ENCODE data around the gene PHACTR3. TPM values are rescaled to one million over a fixed set of nuclear protein-coding genes. Genes with fewer than 3 reads are reported as not detected.

Gene PHACTR3
- total RNA-seq, 1 donor: not detected

DNA sequence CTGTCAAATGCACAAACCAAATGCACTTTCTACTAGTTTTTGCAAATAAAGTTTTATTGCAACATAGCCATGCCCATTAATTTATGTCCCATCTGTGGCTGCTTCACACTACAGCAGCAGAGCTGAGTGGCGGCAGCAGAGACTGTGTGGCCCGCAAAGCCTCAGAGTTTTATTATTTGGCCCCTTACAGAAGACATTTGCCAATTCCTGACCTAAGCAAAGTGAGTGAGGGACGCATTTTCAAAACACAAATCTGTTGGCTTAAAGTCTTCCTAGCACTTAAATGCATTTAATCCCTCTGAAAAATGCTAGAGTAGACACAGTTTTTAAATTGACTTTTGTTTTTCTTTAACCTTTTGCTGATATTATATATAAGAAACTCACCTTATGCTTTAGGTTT lies 126.4 kb downstream of the PHACTR3 start:
- TF ChIP-seq, protein P1, sequence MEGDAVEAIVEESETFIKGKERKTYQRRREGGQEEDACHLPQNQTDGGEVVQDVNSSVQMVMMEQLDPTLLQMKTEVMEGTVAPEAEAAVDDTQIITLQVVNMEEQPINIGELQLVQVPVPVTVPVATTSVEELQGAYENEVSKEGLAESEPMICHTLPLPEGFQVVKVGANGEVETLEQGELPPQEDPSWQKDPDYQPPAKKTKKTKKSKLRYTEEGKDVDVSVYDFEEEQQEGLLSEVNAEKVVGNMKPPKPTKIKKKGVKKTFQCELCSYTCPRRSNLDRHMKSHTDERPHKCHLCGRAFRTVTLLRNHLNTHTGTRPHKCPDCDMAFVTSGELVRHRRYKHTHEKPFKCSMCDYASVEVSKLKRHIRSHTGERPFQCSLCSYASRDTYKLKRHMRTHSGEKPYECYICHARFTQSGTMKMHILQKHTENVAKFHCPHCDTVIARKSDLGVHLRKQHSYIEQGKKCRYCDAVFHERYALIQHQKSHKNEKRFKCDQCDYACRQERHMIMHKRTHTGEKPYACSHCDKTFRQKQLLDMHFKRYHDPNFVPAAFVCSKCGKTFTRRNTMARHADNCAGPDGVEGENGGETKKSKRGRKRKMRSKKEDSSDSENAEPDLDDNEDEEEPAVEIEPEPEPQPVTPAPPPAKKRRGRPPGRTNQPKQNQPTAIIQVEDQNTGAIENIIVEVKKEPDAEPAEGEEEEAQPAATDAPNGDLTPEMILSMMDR (IDR thresholded peaks at IDR 0.05; ENCODE audit: extremely low read depth, low read depth, low read length): no peak
- H3K27me3 ChIP-seq (ENCODE audit: insufficient read depth, low read length): no peaks in the 10 kb centered on the region

DNA sequence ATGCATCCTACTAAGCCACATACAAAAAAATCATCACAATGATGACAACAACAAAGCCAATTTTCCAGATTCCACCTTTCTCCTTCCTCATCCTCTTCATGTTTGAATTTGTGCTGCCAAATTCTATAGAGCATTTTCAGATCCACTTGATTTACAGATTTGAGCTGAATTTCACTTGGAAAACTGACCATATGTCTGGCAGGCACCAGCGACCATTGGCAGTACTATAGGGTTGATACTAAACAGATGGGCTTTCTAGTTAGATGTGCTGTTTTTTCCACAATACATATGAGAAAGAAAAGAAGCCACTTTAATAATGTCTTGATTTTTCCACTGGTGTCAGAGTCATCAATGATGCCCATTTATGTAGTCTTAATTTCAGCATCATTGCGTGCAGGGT lies 127.0 kb downstream of the PHACTR3 start:
- no peaks in the 10 kb centered on the region for H3K79me2 ChIP-seq (ENCODE audit: insufficient read depth, low read length)
- no peak overlapping the region for H3K4me3 ChIP-seq (ENCODE audit: insufficient read depth, low read length)
- H3K9me3 ChIP-seq (ENCODE audit: low read depth, low read length): no peaks in the 10 kb centered on the region
- H4K20me1 ChIP-seq (ENCODE audit: insufficient read depth, low read length): no peaks in the 10 kb centered on the region
- H3K36me3 ChIP-seq (ENCODE audit: insufficient read depth, low read length): no peaks in the 10 kb centered on the region
- H2AFZ ChIP-seq (ENCODE audit: low read length): no peak overlapping the region
- H3K4me1 ChIP-seq (ENCODE audit: insufficient read depth, low read length): no peaks in the 10 kb centered on the region
- TF ChIP-seq, protein P1 (IDR thresholded peaks at IDR 0.05; ENCODE audit: extremely low read depth, low read depth, low read length): no peak
- DNase-seq (ENCODE audit: insufficient read length, low spot score, missing footprints): no peak
- H3K4me2 ChIP-seq (ENCODE audit: insufficient read depth, low read length): no peak overlapping the region
- no peaks in the 10 kb centered on the region for H3K27me3 ChIP-seq (ENCODE audit: insufficient read depth, low read length)
- no peak overlapping the region for H3K27ac ChIP-seq (ENCODE audit: low read depth, low read length)

More for the DNA sequence above, 126.4 kb downstream of the PHACTR3 start:
- Histone ChIP-seq H2AFZ (ENCODE audit: low read length) (no peak overlapping the region), H3K79me2 (ENCODE audit: insufficient read depth, low read length) (no peaks in the 10 kb centered on the region), H3K4me3 (ENCODE audit: insufficient read depth, low read length) (no peak overlapping the region), H3K9me3 (ENCODE audit: low read depth, low read length) (no peaks in the 10 kb centered on the region), H3K4me1 (ENCODE audit: insufficient read depth, low read length) (no peaks in the 10 kb centered on the region), H3K27ac (ENCODE audit: low read depth, low read length) (no peak overlapping the region), H3K4me2 (ENCODE audit: insufficient read depth, low read length) (no peak overlapping the region), H3K36me3 (ENCODE audit: insufficient read depth, low read length) (no peaks in the 10 kb centered on the region), H4K20me1 (ENCODE audit: insufficient read depth, low read length) (no peaks in the 10 kb centered on the region)
- DNase-seq (ENCODE audit: insufficient read length, low spot score, missing footprints): no peak

DNA sequence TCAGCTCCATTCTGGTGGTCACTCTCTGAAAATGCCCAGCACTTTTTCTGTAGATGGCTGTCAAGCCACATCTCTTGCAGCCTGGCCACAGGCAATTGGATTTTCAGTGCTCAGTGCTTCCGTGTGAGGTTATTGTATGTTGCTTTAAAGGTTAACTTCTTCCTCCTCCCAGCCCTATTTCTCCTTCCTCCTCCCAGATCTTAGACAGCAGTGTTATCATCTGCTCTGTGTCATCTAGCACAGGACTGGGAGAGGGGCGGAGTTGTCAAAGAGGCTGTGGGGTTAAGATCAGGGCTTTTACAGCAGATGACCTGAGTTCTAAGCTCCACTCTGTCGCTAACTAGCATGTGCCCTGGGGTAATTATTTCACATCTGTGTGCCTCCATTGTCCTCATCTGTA lies 129.0 kb downstream of the PHACTR3 start:
- Histone ChIP-seq H3K27ac (ENCODE audit: low read depth, low read length) (no peak overlapping the region), H3K79me2 (ENCODE audit: insufficient read depth, low read length) (no peaks in the 10 kb centered on the region), H3K36me3 (ENCODE audit: insufficient read depth, low read length) (no peaks in the 10 kb centered on the region), H3K4me1 (ENCODE audit: insufficient read depth, low read length) (no peaks in the 10 kb centered on the region), H3K4me2 (ENCODE audit: insufficient read depth, low read length) (no peak overlapping the region), H2AFZ (ENCODE audit: low read length) (no peak overlapping the region), H4K20me1 (ENCODE audit: insufficient read depth, low read length) (no peaks in the 10 kb centered on the region), H3K4me3 (ENCODE audit: insufficient read depth, low read length) (no peak overlapping the region), H3K9me3 (ENCODE audit: low read depth, low read length) (no peaks in the 10 kb centered on the region), H3K27me3 (ENCODE audit: insufficient read depth, low read length) (no peaks in the 10 kb centered on the region)
- TF ChIP-seq, protein P1 (IDR thresholded peaks at IDR 0.05; ENCODE audit: extremely low read depth, low read depth, low read length): no peak
- no peak for DNase-seq (ENCODE audit: insufficient read length, low spot score, missing footprints)

DNA sequence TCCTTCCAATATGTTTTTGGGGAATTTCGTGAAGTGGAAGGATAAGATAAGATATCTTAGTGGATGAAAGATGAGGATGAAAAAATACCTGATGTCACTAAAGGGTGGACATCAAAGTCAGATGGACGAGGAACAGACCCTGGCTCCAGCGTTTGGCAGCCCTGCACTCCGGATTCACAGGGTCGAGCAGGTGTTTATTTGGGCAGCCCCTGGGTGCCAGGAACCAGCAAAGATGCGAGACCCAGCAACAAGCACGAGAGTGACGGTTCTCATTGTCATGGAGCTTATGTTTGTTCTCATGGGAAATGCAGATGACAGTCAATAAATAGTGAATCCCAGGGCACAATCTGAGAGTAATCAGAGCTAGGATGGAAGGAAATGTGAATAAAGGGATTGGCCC lies 131.1 kb downstream of the PHACTR3 start:
- H3K27me3 ChIP-seq (ENCODE audit: insufficient read depth, low read length): no peaks in the 10 kb centered on the region
- no peaks in the 10 kb centered on the region for H3K9me3 ChIP-seq (ENCODE audit: low read depth, low read length)
- TF ChIP-seq, protein P1 (IDR thresholded peaks at IDR 0.05; ENCODE audit: extremely low read depth, low read depth, low read length): no peak

More for the DNA sequence above, 131.1 kb downstream of the PHACTR3 start:
- DNase-seq (ENCODE audit: insufficient read length, low spot score, missing footprints): no peak
- no peak overlapping the region for H3K4me2 ChIP-seq (ENCODE audit: insufficient read depth, low read length)
- H4K20me1 ChIP-seq (ENCODE audit: insufficient read depth, low read length): no peaks in the 10 kb centered on the region
- no peaks in the 10 kb centered on the region for H3K36me3 ChIP-seq (ENCODE audit: insufficient read depth, low read length)
- no peak overlapping the region for H2AFZ ChIP-seq (ENCODE audit: low read length)
- no peak overlapping the region for H3K4me3 ChIP-seq (ENCODE audit: insufficient read depth, low read length)
- no peaks in the 10 kb centered on the region for H3K4me1 ChIP-seq (ENCODE audit: insufficient read depth, low read length)
- H3K79me2 ChIP-seq (ENCODE audit: insufficient read depth, low read length): no peaks in the 10 kb centered on the region
- H3K27ac ChIP-seq (ENCODE audit: low read depth, low read length): no peak overlapping the region

Measured in osteoblast (primary cell).